Measurements from ENCODE around the gene SVIP. TPM values are rescaled to one million over a fixed set of nuclear protein-coding genes. Genes with fewer than 3 reads are reported as not detected.

Gene SVIP
- total RNA-seq: 6.1 TPM

GRCh38 chr11:22829231-22830081 is at the start of gene SVIP:
SVIP (minus strand) TSS chr11:22829801; CDS start chr11:22829748, 53 bp downstream.
- Histone ChIP-seq H3K27ac (peak within 1 kb of the TSS; percentile 76 to 80), H3K36me3 (peaks cover 5 to 9% of the 10 kb centered on the region in 2 donors), H3K4me3 (peak within 1 kb of the TSS; percentile 68 to 85), H3K27me3 (no peaks in the 10 kb centered on the region), H3K4me1 (peaks cover 0 to 5% of the 10 kb centered on the region in 2 donors), H3K9me3 (no peaks in the 10 kb centered on the region)
- intact Hi-C loops (cut with DNase I): loop anchor here (5.0 kb wide), 1 partner anchor 202 kb away; the partner anchor contains the start of gene FANCF
- peak; percentile 30 to 78 (median 73) for TF ChIP-seq CTCF (IDR thresholded peaks at IDR 0.05)
- peak; percentile 70 to 96 for DNase-seq (ENCODE audit: low spot score in 2 of 2)

- DNase-seq (ENCODE audit: low spot score in 2 of 2): no peak
- Histone ChIP-seq H3K36me3 (no peaks in the 10 kb centered on the region), H3K4me3 (no peak overlapping the region), H3K9me3 (no peaks in the 10 kb centered on the region), H3K27ac (no peak overlapping the region), H3K27me3 (no peaks in the 10 kb centered on the region), H3K4me1 (no peaks in the 10 kb centered on the region)
- intact Hi-C loops (cut with DNase I): no loop called here
- no peak for TF ChIP-seq CTCF (IDR thresholded peaks at IDR 0.05)
Measured at GRCh38 chr11:22878604-22879003, 49.0 kb upstream of the SVIP start.

GRCh38 chr11:22878039-22878438 is 48.4 kb upstream of the SVIP start:
- DNase-seq (ENCODE audit: low spot score in 2 of 2): no peak
- no peaks in the 10 kb centered on the region for H3K36me3 ChIP-seq
- intact Hi-C loops (cut with DNase I): no loop called here
- no peaks in the 10 kb centered on the region for H3K27me3 ChIP-seq
- H3K27ac ChIP-seq: no peak overlapping the region
- no peaks in the 10 kb centered on the region for H3K4me1 ChIP-seq
- no peaks in the 10 kb centered on the region for H3K9me3 ChIP-seq
- TF ChIP-seq CTCF (IDR thresholded peaks at IDR 0.05): no peak
- no peak overlapping the region for H3K4me3 ChIP-seq

GRCh38 chr11:22875869-22876473 is 46.4 kb upstream of the SVIP start:
- H3K9me3 ChIP-seq: no peaks in the 10 kb centered on the region
- no peaks in the 10 kb centered on the region for H3K27me3 ChIP-seq
- H3K4me1 ChIP-seq: no peaks in the 10 kb centered on the region
- DNase-seq (ENCODE audit: low spot score in 2 of 2): peak in 1 of 2 donors; percentile 75
- TF ChIP-seq CTCF (IDR thresholded peaks at IDR 0.05): peak; percentile 45 to 77 (median 71)
- H3K4me3 ChIP-seq: no peak overlapping the region
- H3K27ac ChIP-seq: no peak overlapping the region
- H3K36me3 ChIP-seq: no peaks in the 10 kb centered on the region
- intact Hi-C loops (cut with DNase I): no loop called here

GRCh38 chr11:22869325-22869724 is 39.7 kb upstream of the SVIP start:
- Histone ChIP-seq H3K9me3 (peaks cover 0 to 3% of the 10 kb centered on the region in 2 donors), H3K4me3 (no peak overlapping the region), H3K36me3 (no peaks in the 10 kb centered on the region), H3K27ac (no peak overlapping the region), H3K27me3 (no peaks in the 10 kb centered on the region), H3K4me1 (no peaks in the 10 kb centered on the region)
- no peak for DNase-seq (ENCODE audit: low spot score in 2 of 2)
- intact Hi-C loops (cut with DNase I): no loop called here
- TF ChIP-seq CTCF (IDR thresholded peaks at IDR 0.05): no peak
